ENCODE results near the gene EARS2.
"Not testable (repeated sequence)": the region's sequence is repeated elsewhere in the genome, so short reads cannot be mapped to it uniquely, and the experiment has no call there.

EARS2 gene

GRCh38 chr16:23516366-23517137, 40.6 kb downstream of the EARS2 start:
- TF ChIP-seq POLR2A (IDR thresholded peaks at IDR 0.05; ENCODE audit: extremely low read depth, insufficient read length) (no peak), MYC (IDR thresholded peaks at IDR 0.05; ENCODE audit: low read depth, low read length) (no peak)
- TF ChIP-seq, protein P1, sequence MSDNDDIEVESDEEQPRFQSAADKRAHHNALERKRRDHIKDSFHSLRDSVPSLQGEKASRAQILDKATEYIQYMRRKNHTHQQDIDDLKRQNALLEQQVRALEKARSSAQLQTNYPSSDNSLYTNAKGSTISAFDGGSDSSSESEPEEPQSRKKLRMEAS (IDR thresholded peaks at IDR 0.05; ENCODE audit: low read depth, low read length), result 0 out of 2 replicates have a peak, but pooled peaks have one; percentile 23
- TF ChIP-seq, protein P2, sequence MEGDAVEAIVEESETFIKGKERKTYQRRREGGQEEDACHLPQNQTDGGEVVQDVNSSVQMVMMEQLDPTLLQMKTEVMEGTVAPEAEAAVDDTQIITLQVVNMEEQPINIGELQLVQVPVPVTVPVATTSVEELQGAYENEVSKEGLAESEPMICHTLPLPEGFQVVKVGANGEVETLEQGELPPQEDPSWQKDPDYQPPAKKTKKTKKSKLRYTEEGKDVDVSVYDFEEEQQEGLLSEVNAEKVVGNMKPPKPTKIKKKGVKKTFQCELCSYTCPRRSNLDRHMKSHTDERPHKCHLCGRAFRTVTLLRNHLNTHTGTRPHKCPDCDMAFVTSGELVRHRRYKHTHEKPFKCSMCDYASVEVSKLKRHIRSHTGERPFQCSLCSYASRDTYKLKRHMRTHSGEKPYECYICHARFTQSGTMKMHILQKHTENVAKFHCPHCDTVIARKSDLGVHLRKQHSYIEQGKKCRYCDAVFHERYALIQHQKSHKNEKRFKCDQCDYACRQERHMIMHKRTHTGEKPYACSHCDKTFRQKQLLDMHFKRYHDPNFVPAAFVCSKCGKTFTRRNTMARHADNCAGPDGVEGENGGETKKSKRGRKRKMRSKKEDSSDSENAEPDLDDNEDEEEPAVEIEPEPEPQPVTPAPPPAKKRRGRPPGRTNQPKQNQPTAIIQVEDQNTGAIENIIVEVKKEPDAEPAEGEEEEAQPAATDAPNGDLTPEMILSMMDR (IDR thresholded peaks at IDR 0.05; ENCODE audit: low read depth, low read length), result no peak
- H3K4me3 ChIP-seq (ENCODE audit: low read depth, low read length), result no peak overlapping the region
- DNase-seq (ENCODE audit: low read depth), result peak; percentile 82

GRCh38 chr16:23515881-23516280, 41.3 kb downstream of the EARS2 start:
- no peak for DNase-seq (ENCODE audit: low read depth)
- TF ChIP-seq, protein P1 (IDR thresholded peaks at IDR 0.05; ENCODE audit: low read depth, low read length), result no peak
- TF ChIP-seq, protein P2 (IDR thresholded peaks at IDR 0.05; ENCODE audit: low read depth, low read length), result no peak
- TF ChIP-seq MYC (IDR thresholded peaks at IDR 0.05; ENCODE audit: low read depth, low read length), result no peak
- no peak for TF ChIP-seq POLR2A (IDR thresholded peaks at IDR 0.05; ENCODE audit: extremely low read depth, insufficient read length)
- no peak overlapping the region for H3K4me3 ChIP-seq (ENCODE audit: low read depth, low read length)

DNA sequence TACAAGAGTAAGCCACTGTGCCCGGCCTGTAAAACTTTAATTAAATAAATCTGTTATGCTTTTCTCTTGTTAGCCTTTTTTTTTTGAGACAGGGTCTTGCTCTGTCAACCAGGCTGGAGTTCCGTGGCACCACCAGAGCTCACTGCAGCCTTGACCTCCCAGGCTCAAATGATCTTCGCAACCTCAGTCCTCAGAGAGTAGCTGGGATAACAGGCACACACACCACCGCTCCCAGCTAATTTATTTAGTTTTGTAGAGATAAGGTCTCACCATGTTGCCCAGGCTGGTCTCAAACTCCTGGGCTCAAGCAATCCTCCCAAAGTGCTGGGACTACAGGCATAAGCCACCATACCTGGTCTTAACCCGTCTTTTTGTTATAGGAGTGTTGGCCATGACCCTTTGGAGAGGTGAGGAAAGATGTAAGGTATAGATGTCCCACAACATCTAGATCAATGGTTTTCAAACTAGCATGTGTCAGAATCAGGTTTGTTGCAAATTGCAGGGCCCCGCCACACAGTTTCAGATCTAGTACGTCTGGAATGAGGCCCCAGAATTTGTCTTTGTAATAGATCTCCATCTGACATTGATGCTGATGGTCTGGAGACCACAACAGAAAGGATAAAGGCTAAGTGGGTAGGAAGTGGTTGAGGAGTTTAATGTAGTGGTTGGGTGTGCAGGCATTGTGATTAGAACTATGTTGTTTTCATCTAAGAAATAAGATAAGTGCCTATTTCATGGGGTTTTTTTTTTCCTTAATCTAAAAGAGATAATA, 42.6 kb downstream of the EARS2 start:
- TF ChIP-seq MYC (IDR thresholded peaks at IDR 0.05; ENCODE audit: low read depth, low read length) (no peak), POLR2A (IDR thresholded peaks at IDR 0.05; ENCODE audit: extremely low read depth, insufficient read length) (no peak)
- TF ChIP-seq, protein P2 (IDR thresholded peaks at IDR 0.05; ENCODE audit: low read depth, low read length), result no peak
- TF ChIP-seq, protein P1 (IDR thresholded peaks at IDR 0.05; ENCODE audit: low read depth, low read length), result no peak
- no peak for DNase-seq (ENCODE audit: low read depth)

GRCh38 chr16:23512168-23512695, 44.9 kb downstream of the EARS2 start:
- TF ChIP-seq, protein P2 (IDR thresholded peaks at IDR 0.05; ENCODE audit: low read depth, low read length), result no peak
- TF ChIP-seq POLR2A (IDR thresholded peaks at IDR 0.05; ENCODE audit: extremely low read depth, insufficient read length) (no peak), MYC (IDR thresholded peaks at IDR 0.05; ENCODE audit: low read depth, low read length) (no peak)
- TF ChIP-seq, protein P1 (IDR thresholded peaks at IDR 0.05; ENCODE audit: low read depth, low read length), result no peak
- no peak overlapping the region for H3K4me3 ChIP-seq (ENCODE audit: low read depth, low read length)
- DNase-seq (ENCODE audit: low read depth), result no peak

More for the DNA sequence above, 42.6 kb downstream of the EARS2 start:
- no peak overlapping the region for H3K4me3 ChIP-seq (ENCODE audit: low read depth, low read length)

DNA sequence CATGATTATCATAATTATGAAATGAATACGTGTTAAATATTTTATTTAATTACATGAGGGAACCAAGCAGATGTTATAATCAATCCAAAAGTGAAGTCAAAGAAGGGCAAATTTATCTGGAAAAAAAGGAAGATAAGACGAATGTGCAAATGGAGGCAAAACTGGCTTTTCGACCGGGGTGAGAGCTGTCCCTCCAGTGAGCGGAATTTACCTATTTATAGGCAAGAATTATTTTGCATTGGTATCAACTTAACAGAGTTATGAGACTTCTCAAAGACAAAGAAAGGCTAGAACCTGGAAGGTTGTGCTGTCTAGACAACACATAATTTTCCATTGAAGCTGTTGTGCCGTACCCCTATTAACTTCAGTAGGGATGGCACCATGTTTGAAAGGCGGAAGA, 45.4 kb downstream of the EARS2 start:
- TF ChIP-seq, protein P1 (IDR thresholded peaks at IDR 0.05; ENCODE audit: low read depth, low read length), result no peak
- TF ChIP-seq, protein P2 (IDR thresholded peaks at IDR 0.05; ENCODE audit: low read depth, low read length), result no peak
- TF ChIP-seq MYC (IDR thresholded peaks at IDR 0.05; ENCODE audit: low read depth, low read length), result no peak

GRCh38 chr16:23510915-23511270, 46.3 kb downstream of the EARS2 start:
- DNase-seq (ENCODE audit: low read depth), result not testable (repeated sequence)
- H3K4me3 ChIP-seq (ENCODE audit: low read depth, low read length), result peak overlapping the region; percentile 50

More for the DNA sequence above, 45.4 kb downstream of the EARS2 start:
- H3K4me3 ChIP-seq (ENCODE audit: low read depth, low read length), result no peak overlapping the region
- DNase-seq (ENCODE audit: low read depth), result no peak
